HL-60 (cell line): ENCODE data around the gene SREBF1.

Experiments used
- POLR2AphosphoS5 ChIP-seq: IDR thresholded peaks from 2 replicates; pipeline ENCODE4 v1.6.1; 2012; ENCODE audit warnings: low read depth
- SPI1 ChIP-seq: IDR thresholded peaks from 2 replicates; pipeline ENCODE4 v1.6.1; 2012; ENCODE audit warnings: low read depth, mild to moderate bottlenecking, borderline replicate concordance
- TF ChIP-seq, protein P1 (sequence below): IDR thresholded peaks from one replicate; pipeline ENCODE4 v1.5.1; 2011; ENCODE audit warnings: low read length, control low read depth, inconsistent platforms; ENCODE audit not compliant: insufficient read depth
- TF ChIP-seq, protein P2 (sequence below): IDR thresholded peaks from 2 replicates; pipeline ENCODE4 v1.6.1; 2012; ENCODE audit warnings: low read depth; ENCODE audit not compliant: insufficient replicate concordance

DNA sequence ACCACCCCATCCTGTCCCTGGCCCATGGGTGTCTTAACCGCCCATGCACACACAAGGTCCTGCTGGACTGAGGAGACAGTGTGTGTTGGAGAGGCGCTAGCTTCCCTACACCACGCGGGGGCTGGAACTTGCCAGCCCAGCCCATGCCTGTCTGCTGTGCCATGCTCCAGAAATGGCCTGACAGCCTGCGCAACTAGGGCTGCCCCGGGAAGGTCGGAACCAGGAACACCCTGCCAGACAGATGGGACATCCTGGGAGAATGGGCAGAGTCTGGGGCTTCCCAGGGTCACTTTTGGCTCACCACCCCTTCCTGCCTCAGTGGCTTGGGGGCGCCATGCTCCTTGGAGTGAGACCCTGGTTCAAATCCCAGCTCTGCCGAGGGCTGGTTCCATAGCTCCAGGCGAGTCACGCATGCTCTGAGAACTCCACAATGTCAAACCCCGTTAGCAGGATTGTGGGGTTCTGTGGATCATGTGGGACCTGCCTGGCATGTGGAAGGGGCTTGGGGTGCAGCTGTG is 36.2 kb downstream of the SREBF1 start:
- TF ChIP-seq, protein P1, sequence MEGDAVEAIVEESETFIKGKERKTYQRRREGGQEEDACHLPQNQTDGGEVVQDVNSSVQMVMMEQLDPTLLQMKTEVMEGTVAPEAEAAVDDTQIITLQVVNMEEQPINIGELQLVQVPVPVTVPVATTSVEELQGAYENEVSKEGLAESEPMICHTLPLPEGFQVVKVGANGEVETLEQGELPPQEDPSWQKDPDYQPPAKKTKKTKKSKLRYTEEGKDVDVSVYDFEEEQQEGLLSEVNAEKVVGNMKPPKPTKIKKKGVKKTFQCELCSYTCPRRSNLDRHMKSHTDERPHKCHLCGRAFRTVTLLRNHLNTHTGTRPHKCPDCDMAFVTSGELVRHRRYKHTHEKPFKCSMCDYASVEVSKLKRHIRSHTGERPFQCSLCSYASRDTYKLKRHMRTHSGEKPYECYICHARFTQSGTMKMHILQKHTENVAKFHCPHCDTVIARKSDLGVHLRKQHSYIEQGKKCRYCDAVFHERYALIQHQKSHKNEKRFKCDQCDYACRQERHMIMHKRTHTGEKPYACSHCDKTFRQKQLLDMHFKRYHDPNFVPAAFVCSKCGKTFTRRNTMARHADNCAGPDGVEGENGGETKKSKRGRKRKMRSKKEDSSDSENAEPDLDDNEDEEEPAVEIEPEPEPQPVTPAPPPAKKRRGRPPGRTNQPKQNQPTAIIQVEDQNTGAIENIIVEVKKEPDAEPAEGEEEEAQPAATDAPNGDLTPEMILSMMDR: no peak
- TF ChIP-seq, protein P2, sequence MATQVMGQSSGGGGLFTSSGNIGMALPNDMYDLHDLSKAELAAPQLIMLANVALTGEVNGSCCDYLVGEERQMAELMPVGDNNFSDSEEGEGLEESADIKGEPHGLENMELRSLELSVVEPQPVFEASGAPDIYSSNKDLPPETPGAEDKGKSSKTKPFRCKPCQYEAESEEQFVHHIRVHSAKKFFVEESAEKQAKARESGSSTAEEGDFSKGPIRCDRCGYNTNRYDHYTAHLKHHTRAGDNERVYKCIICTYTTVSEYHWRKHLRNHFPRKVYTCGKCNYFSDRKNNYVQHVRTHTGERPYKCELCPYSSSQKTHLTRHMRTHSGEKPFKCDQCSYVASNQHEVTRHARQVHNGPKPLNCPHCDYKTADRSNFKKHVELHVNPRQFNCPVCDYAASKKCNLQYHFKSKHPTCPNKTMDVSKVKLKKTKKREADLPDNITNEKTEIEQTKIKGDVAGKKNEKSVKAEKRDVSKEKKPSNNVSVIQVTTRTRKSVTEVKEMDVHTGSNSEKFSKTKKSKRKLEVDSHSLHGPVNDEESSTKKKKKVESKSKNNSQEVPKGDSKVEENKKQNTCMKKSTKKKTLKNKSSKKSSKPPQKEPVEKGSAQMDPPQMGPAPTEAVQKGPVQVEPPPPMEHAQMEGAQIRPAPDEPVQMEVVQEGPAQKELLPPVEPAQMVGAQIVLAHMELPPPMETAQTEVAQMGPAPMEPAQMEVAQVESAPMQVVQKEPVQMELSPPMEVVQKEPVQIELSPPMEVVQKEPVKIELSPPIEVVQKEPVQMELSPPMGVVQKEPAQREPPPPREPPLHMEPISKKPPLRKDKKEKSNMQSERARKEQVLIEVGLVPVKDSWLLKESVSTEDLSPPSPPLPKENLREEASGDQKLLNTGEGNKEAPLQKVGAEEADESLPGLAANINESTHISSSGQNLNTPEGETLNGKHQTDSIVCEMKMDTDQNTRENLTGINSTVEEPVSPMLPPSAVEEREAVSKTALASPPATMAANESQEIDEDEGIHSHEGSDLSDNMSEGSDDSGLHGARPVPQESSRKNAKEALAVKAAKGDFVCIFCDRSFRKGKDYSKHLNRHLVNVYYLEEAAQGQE: no peak
- TF ChIP-seq POLR2AphosphoS5: no peak
- TF ChIP-seq SPI1: no peak
